Fibroblast of pulmonary artery (primary cell): ENCODE results near the gene KCNN3.
A peak's percentile ranks its signal among the peaks of the same experiment; 100 is the strongest.

ENCODE experiments used
- DNase-seq: peaks from one replicate; pipeline ENCODE4 v3.0.0-alpha.2; 2010; ENCODE audit warnings: low read depth
- H3K4me3 ChIP-seq: replicated peaks from 2 replicates; pipeline ENCODE4 v1.5.1; 2011; ENCODE audit warnings: low read depth, mild to moderate bottlenecking, control low read depth, low read length, moderate library complexity
- TF ChIP-seq, protein P1 (sequence below): IDR thresholded peaks from 2 replicates; pipeline ENCODE4 v1.5.1; 2011; ENCODE audit warnings: mild to moderate bottlenecking, control low read depth, low read length, inconsistent platforms; ENCODE audit errors: missing control alignments

Gene KCNN3

DNA sequence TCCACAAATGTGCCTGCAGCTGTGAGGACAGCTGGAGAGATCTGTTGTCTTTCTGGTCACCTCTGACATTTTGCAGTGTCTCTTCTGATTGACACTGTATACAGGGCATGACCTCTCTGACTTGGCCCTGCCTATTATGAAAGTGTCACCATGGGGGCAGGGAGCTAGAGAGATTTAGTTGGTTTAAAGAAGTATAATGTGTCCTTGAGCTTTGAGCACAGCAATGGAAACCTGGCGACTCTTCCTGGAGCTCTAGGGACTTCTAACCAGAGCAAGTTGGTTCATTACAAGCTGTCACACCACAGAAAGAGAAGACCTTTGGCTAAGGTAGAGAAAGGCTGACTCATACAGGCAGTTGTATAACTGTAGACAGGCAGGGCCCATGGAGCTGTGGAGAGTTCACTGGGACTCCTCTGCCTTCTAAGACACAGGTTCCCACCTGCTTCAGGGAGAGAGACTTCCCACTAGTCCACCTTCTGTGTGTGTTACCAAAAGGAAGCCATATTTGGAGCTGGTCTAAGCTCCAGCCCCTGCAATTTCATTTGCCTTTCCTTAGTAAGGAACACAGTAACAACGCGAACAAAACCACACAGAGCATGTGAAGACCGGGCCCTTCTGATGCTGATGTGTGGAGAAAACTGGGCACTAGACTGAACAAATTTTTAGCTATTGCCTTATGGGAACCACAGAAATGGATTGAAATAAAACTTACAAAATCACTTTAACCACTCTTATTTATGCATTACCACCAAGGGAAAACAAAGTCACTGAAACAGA, 171.6 kb downstream of the KCNN3 start:
- TF ChIP-seq, protein P1, sequence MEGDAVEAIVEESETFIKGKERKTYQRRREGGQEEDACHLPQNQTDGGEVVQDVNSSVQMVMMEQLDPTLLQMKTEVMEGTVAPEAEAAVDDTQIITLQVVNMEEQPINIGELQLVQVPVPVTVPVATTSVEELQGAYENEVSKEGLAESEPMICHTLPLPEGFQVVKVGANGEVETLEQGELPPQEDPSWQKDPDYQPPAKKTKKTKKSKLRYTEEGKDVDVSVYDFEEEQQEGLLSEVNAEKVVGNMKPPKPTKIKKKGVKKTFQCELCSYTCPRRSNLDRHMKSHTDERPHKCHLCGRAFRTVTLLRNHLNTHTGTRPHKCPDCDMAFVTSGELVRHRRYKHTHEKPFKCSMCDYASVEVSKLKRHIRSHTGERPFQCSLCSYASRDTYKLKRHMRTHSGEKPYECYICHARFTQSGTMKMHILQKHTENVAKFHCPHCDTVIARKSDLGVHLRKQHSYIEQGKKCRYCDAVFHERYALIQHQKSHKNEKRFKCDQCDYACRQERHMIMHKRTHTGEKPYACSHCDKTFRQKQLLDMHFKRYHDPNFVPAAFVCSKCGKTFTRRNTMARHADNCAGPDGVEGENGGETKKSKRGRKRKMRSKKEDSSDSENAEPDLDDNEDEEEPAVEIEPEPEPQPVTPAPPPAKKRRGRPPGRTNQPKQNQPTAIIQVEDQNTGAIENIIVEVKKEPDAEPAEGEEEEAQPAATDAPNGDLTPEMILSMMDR: no peak
- no peak for DNase-seq
- H3K4me3 ChIP-seq: no peak overlapping the region

DNA sequence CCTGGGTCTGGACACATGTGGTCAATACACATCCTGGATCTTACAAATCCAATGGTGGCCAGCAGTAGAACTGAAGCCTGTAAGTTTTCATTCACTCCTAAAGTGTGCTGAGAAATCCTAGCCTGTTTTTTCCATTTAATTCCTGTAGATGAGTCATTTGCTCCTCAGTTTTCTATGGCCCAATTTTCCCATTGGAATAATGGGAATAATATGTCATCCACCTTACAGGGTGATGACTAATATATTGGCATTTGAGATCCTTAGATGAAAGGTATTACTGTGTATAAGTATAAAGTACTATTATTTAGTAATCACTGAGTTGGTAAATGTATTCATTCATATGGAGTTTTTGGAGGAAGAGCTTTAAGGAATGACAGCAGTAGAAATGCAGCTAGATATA, 172.4 kb downstream of the KCNN3 start:
- DNase-seq: peak; percentile 6
- H3K4me3 ChIP-seq: no peak overlapping the region
- TF ChIP-seq, protein P1: no peak

DNA sequence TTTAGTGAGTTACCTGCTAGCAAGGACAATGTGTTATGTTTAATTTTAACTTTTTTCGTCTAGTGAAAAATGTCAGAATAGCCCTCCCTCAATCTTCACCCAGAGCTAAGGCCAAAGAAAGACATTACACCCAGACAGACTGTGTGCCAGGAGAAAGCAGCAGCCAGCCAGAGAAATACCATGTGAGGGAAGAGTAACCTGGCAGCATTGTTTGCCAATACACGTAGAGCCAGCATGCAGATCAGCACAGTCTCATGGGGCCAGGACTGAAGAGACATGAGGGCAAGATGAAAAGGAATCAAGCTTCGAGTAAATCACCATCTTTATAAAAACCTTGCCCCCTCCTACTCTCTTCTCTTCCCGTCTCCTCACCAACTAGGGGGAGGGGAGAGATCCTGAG, 173.6 kb downstream of the KCNN3 start:
- H3K4me3 ChIP-seq: no peak overlapping the region
- DNase-seq: no peak
- TF ChIP-seq, protein P1: no peak

DNA sequence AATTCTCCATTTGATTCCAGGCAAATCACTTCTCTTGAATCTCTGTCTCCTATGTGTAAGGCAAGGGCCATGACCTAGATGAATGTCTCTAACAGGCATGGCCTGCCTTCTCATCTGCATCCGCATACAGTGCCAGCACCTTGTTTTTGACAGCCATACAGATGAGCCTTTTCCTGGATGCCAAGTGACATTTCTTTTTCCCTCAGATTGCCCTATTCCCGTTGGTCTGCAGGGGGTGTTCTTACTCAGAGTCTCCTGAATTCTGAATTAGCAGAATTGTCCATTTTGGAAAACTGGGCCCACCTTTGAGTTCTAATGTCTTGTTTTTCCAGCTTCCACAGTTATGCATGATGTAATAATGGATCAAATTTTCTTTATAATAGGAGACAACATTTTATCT, 174.1 kb downstream of the KCNN3 start:
- H3K4me3 ChIP-seq: no peak overlapping the region
- TF ChIP-seq, protein P1: peak; percentile 46
- peak; percentile 18 for DNase-seq

DNA sequence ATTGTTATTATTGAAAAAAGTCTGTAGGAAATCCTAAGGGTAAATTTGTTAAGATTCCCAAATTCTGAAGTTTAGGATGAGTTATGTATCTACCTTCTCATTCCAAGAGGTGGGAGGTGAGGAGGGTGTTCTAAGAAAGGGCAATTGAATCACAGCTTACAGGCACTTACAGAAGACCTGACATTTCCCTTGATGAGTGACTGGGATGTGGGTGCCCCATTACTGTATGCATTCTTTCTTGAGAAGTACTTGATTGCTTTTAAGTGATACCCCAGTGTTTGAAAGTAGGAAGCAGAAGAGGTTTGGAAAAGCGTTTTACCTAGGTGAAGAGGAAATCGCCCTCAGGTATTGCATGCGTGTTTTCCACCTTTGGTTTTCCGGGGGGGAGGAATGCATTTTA, 175.1 kb downstream of the KCNN3 start:
- TF ChIP-seq, protein P1: no peak
- H3K4me3 ChIP-seq: no peak overlapping the region
- no peak for DNase-seq

DNA sequence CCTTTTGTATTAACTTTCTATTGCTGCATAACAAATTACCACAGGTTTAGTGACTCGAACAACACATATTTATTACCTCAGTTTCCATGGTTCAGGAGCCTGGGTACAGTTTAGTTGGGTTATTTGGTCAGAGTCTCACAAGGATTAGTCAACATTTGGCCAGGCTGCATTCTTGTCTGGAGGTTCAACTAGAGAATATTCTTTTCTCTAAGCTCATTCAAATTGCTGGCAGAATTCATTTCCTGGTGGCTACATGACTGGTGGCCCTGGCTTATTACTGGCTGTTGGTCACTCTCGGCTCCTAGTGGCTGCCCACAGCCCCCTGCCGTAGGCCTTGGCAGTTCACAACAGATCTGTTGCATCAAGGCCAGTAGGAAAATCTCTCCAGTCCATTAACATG, 181.0 kb downstream of the KCNN3 start:
- DNase-seq: no peak
- no peak overlapping the region for H3K4me3 ChIP-seq
- TF ChIP-seq, protein P1: no peak

DNA sequence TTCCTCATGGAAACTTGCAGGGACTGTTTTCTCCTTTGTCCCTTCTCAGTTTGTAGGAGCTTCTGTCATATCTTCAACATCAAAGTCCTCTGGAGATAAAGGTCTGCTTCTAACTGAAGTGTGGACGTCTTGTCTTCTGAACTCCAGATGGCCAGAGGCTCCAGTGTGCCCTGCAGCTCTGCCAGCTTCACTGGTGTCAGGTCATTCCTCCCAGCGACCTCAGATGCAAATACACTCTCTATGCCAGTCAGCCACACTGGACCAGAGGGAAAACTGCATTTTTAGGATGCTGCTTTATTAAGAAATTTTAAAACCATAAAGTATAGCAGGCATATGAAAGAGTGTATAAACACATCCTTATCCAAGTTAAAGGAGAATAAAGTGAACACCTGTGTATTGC, 183.6 kb downstream of the KCNN3 start:
- no peak overlapping the region for H3K4me3 ChIP-seq
- TF ChIP-seq, protein P1: no peak
- DNase-seq: no peak
